ENCODE data around the gene RAB34.

Gene RAB34

DNA sequence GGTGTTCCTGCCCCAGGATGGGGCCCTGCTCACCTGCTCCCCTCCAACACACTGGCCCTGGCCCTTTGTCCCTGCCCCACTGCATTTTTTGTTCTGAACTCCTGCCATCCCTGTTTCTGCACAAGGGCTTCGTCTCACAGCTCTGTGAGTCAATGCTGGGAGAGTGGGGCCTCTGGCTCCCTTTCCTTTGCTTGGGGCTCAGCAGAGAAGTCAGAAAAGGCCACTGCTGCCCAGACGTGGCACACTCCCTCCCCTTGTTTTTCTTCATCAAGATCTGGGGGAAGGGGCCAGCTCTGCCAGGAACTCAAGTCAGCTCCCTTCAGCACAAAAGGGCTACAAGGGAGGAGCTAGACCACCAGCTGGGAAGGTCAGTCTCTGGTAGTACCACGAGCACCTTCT, 14.9 kb downstream of the RAB34 start:
- H3K4me3 ChIP-seq (ENCODE audit: low read depth, low read length), result no peak overlapping the region

DNA sequence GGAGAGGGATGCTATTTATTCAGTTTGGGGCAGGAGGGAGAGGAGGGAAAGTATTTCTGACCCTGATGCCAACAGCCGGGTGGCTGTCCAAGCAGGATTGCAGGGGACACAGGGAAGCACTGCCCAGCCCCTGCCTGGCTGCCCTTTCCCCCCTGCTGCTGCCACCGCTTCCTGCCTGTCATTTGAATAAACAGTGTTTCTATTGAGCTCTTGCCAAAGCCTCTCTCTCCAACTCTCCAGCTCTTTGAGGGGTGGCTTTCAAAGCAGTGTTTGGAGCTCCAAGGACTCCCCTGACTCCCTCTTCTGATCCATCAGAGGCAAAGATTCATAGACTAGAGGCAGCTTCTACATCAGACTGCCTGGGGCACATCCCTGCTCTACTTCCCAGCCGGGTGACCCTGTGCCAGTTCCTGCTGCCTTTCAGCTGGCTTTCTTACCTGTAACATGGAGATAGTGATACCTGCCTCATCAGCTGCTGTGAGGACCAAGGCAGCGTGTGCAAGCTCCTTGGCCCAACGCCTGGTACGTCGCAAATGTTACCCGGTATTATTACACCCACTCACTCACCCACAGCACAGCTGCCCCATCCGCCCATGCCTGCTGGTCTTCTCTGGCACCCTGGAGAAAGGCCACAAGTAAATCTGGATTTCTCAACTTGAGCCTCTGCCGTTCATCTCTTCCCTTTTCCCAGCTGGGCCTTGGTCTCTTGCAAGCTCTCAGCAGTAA, 15.5 kb downstream of the RAB34 start:
- no peak overlapping the region for H3K4me3 ChIP-seq (ENCODE audit: low read depth, low read length)
- in situ Hi-C loops (cut with HindIII; ENCODE audit: low sequenced_read_pairs), result no loop called here
- TF ChIP-seq, protein P1, sequence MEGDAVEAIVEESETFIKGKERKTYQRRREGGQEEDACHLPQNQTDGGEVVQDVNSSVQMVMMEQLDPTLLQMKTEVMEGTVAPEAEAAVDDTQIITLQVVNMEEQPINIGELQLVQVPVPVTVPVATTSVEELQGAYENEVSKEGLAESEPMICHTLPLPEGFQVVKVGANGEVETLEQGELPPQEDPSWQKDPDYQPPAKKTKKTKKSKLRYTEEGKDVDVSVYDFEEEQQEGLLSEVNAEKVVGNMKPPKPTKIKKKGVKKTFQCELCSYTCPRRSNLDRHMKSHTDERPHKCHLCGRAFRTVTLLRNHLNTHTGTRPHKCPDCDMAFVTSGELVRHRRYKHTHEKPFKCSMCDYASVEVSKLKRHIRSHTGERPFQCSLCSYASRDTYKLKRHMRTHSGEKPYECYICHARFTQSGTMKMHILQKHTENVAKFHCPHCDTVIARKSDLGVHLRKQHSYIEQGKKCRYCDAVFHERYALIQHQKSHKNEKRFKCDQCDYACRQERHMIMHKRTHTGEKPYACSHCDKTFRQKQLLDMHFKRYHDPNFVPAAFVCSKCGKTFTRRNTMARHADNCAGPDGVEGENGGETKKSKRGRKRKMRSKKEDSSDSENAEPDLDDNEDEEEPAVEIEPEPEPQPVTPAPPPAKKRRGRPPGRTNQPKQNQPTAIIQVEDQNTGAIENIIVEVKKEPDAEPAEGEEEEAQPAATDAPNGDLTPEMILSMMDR (IDR thresholded peaks at IDR 0.05; ENCODE audit: low read depth, low read length), result no peak
- no peak for DNase-seq (ENCODE audit: low read depth, low spot score)

More for the DNA sequence above, 14.9 kb downstream of the RAB34 start:
- TF ChIP-seq, protein P1 (IDR thresholded peaks at IDR 0.05; ENCODE audit: low read depth, low read length), result no peak
- in situ Hi-C loops (cut with HindIII; ENCODE audit: low sequenced_read_pairs), result no loop called here
- no peak for DNase-seq (ENCODE audit: low read depth, low spot score)

DNA sequence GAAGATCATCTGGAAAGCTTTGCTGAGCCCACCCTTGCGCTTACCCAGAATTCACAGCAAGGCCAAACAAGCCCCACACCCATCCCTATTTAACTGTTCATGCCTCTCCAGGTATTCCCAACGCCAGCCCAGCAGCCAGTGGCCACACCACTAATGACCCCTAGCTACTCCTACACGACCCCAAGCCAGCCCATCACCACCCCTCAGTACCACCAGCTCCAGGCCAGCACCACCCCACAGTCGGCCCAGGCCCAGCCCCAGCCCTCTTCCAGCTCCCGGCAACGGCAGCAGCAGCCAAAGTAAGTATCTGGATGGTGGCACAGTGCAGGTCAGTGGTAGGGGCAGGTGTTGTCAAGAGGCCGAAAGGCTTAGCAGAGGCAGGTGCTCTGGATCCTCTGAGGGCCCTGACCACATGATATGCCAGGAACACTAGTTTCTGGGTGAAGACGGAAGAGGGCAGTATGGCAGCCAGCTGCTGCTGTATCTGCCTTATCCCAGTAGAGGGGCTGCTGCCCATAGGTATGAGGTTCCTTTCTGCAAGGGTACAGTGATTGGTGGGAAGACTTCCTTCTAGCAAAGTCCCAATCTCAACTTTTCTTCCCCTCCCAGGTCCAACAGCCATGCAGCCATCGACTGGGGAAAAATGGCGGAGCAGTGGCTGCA, 16.7 kb downstream of the RAB34 start:
- TF ChIP-seq, protein P1 (IDR thresholded peaks at IDR 0.05; ENCODE audit: low read depth, low read length), result no peak
- DNase-seq (ENCODE audit: low read depth, low spot score), result no peak
- in situ Hi-C loops (cut with HindIII; ENCODE audit: low sequenced_read_pairs), result no loop called here
- no peak overlapping the region for H3K4me3 ChIP-seq (ENCODE audit: low read depth, low read length)

DNA sequence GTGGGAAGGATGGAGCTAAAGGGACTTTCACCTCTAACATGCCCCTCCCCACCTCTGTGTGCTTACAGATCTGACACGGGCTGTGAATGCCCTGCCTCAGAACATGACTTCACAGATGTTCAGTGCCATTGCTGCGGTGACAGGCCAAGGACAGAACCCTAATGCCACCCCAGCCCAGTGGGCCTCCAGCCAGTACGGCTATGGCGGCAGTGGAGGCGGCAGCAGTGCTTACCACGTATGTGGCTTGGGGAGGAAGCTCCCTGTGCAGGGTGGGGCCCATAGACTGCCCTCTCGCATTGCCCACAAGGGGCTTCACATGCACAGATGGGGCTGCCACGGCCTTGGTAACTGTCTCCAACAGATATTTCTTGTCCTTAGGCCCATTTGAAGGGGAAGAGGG, 17.4 kb downstream of the RAB34 start:
- no peak overlapping the region for H3K4me3 ChIP-seq (ENCODE audit: low read depth, low read length)
- TF ChIP-seq, protein P1 (IDR thresholded peaks at IDR 0.05; ENCODE audit: low read depth, low read length), result no peak
- in situ Hi-C loops (cut with HindIII; ENCODE audit: low sequenced_read_pairs), result no loop called here
- no peak for DNase-seq (ENCODE audit: low read depth, low spot score)

DNA sequence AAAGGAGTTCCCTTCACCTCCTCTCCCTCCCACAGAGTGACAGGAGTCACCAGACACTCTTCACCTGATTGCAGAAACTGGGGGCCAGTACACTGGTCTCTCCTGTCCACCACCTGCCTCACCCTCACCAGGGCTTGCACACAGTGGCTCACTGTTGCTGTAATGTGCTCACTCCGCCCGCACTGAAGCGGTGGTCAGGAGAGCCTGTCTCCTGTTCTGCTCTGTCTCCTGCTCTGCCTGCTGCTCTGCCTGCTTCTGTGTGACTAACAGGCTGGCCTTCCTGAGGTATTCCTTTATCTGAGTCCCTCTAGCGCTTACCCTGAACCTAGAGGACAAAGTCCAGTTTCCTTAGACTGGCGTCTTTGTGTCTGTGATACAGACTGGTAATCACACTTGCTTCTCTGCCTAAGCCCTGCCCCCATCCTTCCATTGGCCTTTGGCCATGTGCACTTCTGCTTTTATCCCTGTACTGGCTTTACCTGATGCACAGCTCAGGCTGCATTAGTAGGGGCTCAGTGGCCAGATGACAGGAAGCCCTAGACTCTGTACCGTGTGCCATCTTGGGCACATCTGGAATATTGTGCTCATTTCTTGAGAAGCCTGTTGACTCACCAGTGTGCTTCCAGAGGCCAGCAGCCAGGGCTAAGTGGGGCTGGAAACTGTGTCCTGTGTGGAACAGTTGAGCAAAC, 19.3 kb downstream of the RAB34 start:
- in situ Hi-C loops (cut with HindIII; ENCODE audit: low sequenced_read_pairs), result no loop called here
- H3K4me3 ChIP-seq (ENCODE audit: low read depth, low read length), result no peak overlapping the region
- TF ChIP-seq, protein P1 (IDR thresholded peaks at IDR 0.05; ENCODE audit: low read depth, low read length), result no peak
- DNase-seq (ENCODE audit: low read depth, low spot score), result no peak

DNA sequence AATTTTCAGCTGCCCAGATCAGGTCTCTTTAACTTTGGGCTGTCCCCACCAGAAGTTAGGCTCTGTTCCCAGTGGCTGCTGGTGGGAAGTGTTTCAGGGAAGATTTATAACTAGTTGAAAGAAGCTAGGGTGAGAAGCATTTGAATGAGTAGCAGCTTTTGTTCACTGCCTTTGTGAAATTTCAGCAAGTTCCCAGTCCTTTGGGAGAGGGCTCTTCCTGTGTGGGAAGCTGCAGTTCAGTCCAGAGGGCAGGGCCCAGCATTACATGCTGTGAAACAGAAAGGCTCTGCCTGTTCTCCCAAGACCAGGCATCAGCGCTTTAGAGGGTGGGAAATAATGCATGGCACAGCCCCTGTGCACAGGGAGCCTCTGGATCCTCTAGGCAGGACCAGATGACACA, 23.8 kb downstream of the RAB34 start:
- in situ Hi-C loops (cut with HindIII; ENCODE audit: low sequenced_read_pairs), result no loop called here
- TF ChIP-seq, protein P1 (IDR thresholded peaks at IDR 0.05; ENCODE audit: low read depth, low read length), result no peak
- no peak for DNase-seq (ENCODE audit: low read depth, low spot score)
- no peak overlapping the region for H3K4me3 ChIP-seq (ENCODE audit: low read depth, low read length)

Measured in astrocyte of the spinal cord (primary cell).